CD4-positive, alpha-beta T cell treated with Interleukin-2 at 100 ng/mL for 4 hours (primary cell): ENCODE measurements around the gene TMEM131.

Experiments
- DNase-seq: peaks from one replicate; pipeline ENCODE4 v3.0.0-alpha.2; 2020; ENCODE audit warnings: low spot score

Gene TMEM131

GRCh38 chr2:97805776-97806175 lies 190.0 kb downstream of the TMEM131 start:
- no peak for DNase-seq

GRCh38 chr2:97801028-97801427 lies 194.7 kb downstream of the TMEM131 start:
- no peak for DNase-seq

- no peak for DNase-seq
Observed at GRCh38 chr2:97798416-97798815, 197.3 kb downstream of the TMEM131 start.

GRCh38 chr2:97797355-97797754 lies 198.4 kb downstream of the TMEM131 start:
- DNase-seq = no peak

GRCh38 chr2:97796465-97797126 lies 199.2 kb downstream of the TMEM131 start:
- DNase-seq = no peak

- no peak for DNase-seq
Observed at GRCh38 chr2:97792416-97792815, 203.3 kb downstream of the TMEM131 start.

- no peak for DNase-seq
Observed at GRCh38 chr2:97788986-97789644, 206.6 kb downstream of the TMEM131 start.

GRCh38 chr2:97785818-97786217 lies 209.9 kb downstream of the TMEM131 start:
- DNase-seq = no peak

- DNase-seq = no peak
Observed at GRCh38 chr2:97784953-97785352, 210.8 kb downstream of the TMEM131 start.

- DNase-seq = no peak
Observed at GRCh38 chr2:97781981-97782380, 213.8 kb downstream of the TMEM131 start.

GRCh38 chr2:97779141-97779540 lies 216.6 kb downstream of the TMEM131 start:
- DNase-seq = no peak

- no peak for DNase-seq
Observed at GRCh38 chr2:97775074-97775473, 220.7 kb downstream of the TMEM131 start.

- no peak for DNase-seq
Observed at GRCh38 chr2:97774425-97774824, 221.3 kb downstream of the TMEM131 start.

GRCh38 chr2:97770445-97770844 lies 225.3 kb downstream of the TMEM131 start:
- no peak for DNase-seq

- no peak for DNase-seq
Observed at GRCh38 chr2:97769711-97770110, 226.0 kb downstream of the TMEM131 start.

GRCh38 chr2:97769308-97769707 lies 226.4 kb downstream of the TMEM131 start:
- DNase-seq = no peak

GRCh38 chr2:97766567-97766966 lies 229.2 kb downstream of the TMEM131 start:
- no peak for DNase-seq

GRCh38 chr2:97765933-97766332 lies 229.8 kb downstream of the TMEM131 start:
- DNase-seq = no peak

- DNase-seq = no peak
Observed at GRCh38 chr2:97764559-97765263, 231.0 kb downstream of the TMEM131 start.

GRCh38 chr2:97763176-97763845 lies 232.4 kb downstream of the TMEM131 start:
- DNase-seq = no peak

GRCh38 chr2:97761192-97761591 lies 234.6 kb downstream of the TMEM131 start:
- DNase-seq = peak; percentile 47

GRCh38 chr2:97760480-97761049 lies 235.2 kb downstream of the TMEM131 start:
- no peak for DNase-seq
